ENCODE measurements around the gene FAM120A. TPM values are rescaled to one million over a fixed set of nuclear protein-coding genes. Genes with fewer than 3 reads are reported as not detected.

FAM120A gene
- polyA plus RNA-seq, 1 experiment, result 83.7 TPM

- no peaks in the 10 kb centered on the region for H3K27me3 ChIP-seq (ENCODE audit: control insufficient read depth, insufficient read depth, low read length)
- POLR2A ChIA-PET, result no interaction called here
- H3K27ac ChIP-seq (ENCODE audit: low read depth, low read length), result no peak overlapping the region
- TF ChIP-seq CTCF (IDR thresholded peaks at IDR 0.05; ENCODE audit: low read depth, low read length), result no peak
- DNase-seq (ENCODE audit: low read depth, low spot score), result no peak
- H3K4me3 ChIP-seq (ENCODE audit: low read depth, low read length), result no peak overlapping the region
- no peaks in the 10 kb centered on the region; the same call in 1 of the 2 replicates for H3K9me3 ChIP-seq (ENCODE audit: control insufficient read depth, insufficient read depth, low read length)
- CTCF ChIA-PET, result interaction anchor here (1.0 kb wide), 1 partner anchor 75 kb away, joined by 4 read pairs; no protein-coding TSS in a partner anchor
Observed at GRCh38 chr9:93491593-93492232, 40.2 kb downstream of the FAM120A start.

- POLR2A ChIA-PET, result no interaction called here
Observed at GRCh38 chr9:93492327-93492726, 40.8 kb downstream of the FAM120A start.

GRCh38 chr9:93493949-93494348 lies 42.5 kb downstream of the FAM120A start:
- Histone ChIP-seq H3K27me3 (ENCODE audit: control insufficient read depth, insufficient read depth, low read length) (no peaks in the 10 kb centered on the region), H3K4me3 (ENCODE audit: low read depth, low read length) (no peak overlapping the region), H3K27ac (ENCODE audit: low read depth, low read length) (no peak overlapping the region), H3K9me3 (ENCODE audit: control insufficient read depth, insufficient read depth, low read length) (no peaks in the 10 kb centered on the region; the same call in 1 of the 2 replicates)
- DNase-seq (ENCODE audit: low read depth, low spot score), result no peak
- ChIA-PET POLR2A (no interaction called here), CTCF (no interaction called here)
- TF ChIP-seq CTCF (IDR thresholded peaks at IDR 0.05; ENCODE audit: low read depth, low read length), result no peak

More at GRCh38 chr9:93492327-93492726, 40.8 kb downstream of the FAM120A start:
- H3K4me3 ChIP-seq (ENCODE audit: low read depth, low read length), result no peak overlapping the region
- DNase-seq (ENCODE audit: low read depth, low spot score), result no peak
- CTCF ChIA-PET, result no interaction called here
- H3K27me3 ChIP-seq (ENCODE audit: control insufficient read depth, insufficient read depth, low read length), result no peaks in the 10 kb centered on the region
- TF ChIP-seq CTCF (IDR thresholded peaks at IDR 0.05; ENCODE audit: low read depth, low read length), result no peak
- no peaks in the 10 kb centered on the region; the same call in 1 of the 2 replicates for H3K9me3 ChIP-seq (ENCODE audit: control insufficient read depth, insufficient read depth, low read length)
- no peak overlapping the region for H3K27ac ChIP-seq (ENCODE audit: low read depth, low read length)

- no peak for DNase-seq (ENCODE audit: low read depth, low spot score)
- CTCF ChIA-PET, result interaction anchor here (2.1 kb wide), 1 partner anchor 70 kb away, joined by 7 read pairs; no protein-coding TSS in a partner anchor
- H3K4me3 ChIP-seq (ENCODE audit: low read depth, low read length), result no peak overlapping the region
- no peaks in the 10 kb centered on the region for H3K9me3 ChIP-seq (ENCODE audit: control insufficient read depth, insufficient read depth, low read length)
- H3K27me3 ChIP-seq (ENCODE audit: control insufficient read depth, insufficient read depth, low read length), result no peaks in the 10 kb centered on the region
- no peak overlapping the region for H3K27ac ChIP-seq (ENCODE audit: low read depth, low read length)
- POLR2A ChIA-PET, result no interaction called here
- TF ChIP-seq CTCF (IDR thresholded peaks at IDR 0.05; ENCODE audit: low read depth, low read length), result no peak
Observed at GRCh38 chr9:93496285-93496684, 44.8 kb downstream of the FAM120A start.

- H3K9me3 ChIP-seq (ENCODE audit: control insufficient read depth, insufficient read depth, low read length), result 0 out of 2 replicates have a peak, but pooled peaks cover 2% of the 10 kb centered on the region
- H3K27me3 ChIP-seq (ENCODE audit: control insufficient read depth, insufficient read depth, low read length), result no peaks in the 10 kb centered on the region
- ChIA-PET POLR2A (no interaction called here), CTCF (interaction anchor here (1.2 kb wide), 1 partner anchor 13 kb away, joined by 3 read pairs; no protein-coding TSS in a partner anchor)
- no peak overlapping the region for H3K4me3 ChIP-seq (ENCODE audit: low read depth, low read length)
- DNase-seq (ENCODE audit: low read depth, low spot score), result no peak
- TF ChIP-seq CTCF (IDR thresholded peaks at IDR 0.05; ENCODE audit: low read depth, low read length), result no peak
- no peak overlapping the region for H3K27ac ChIP-seq (ENCODE audit: low read depth, low read length)
Observed at GRCh38 chr9:93500571-93501298, 49.2 kb downstream of the FAM120A start.

All from AG04450 (cell line).